Measurements from ENCODE around the gene CHD8.

Gene CHD8

GRCh38 chr14:21496453-21496852 lies 40.5 kb upstream of the CHD8 start:
- H3K27ac ChIP-seq = no peak overlapping the region
- H3K9me3 ChIP-seq = no peaks in the 10 kb centered on the region
- TF ChIP-seq CTCF (IDR thresholded peaks at IDR 0.05) = no peak
- H3K36me3 ChIP-seq = peaks cover 100% of the 10 kb centered on the region
- H3K27me3 ChIP-seq = no peaks in the 10 kb centered on the region
- H3K4me1 ChIP-seq (ENCODE audit: control insufficient read depth in 1 of 2, insufficient read depth in 1 of 2, low read depth in 1 of 2, low read length in 1 of 2) = peaks cover 6 to 7% of the 10 kb centered on the region in 2 experiments
- no peak overlapping the region for H3K4me3 ChIP-seq (ENCODE audit: low read depth in 1 of 2, low read length in 1 of 2)

GRCh38 chr14:21494902-21495762 lies 39.2 kb upstream of the CHD8 start:
- H3K27ac ChIP-seq = peak overlapping the region; percentile 42
- H3K27me3 ChIP-seq = no peaks in the 10 kb centered on the region
- peaks cover 6 to 7% of the 10 kb centered on the region in 2 experiments for H3K4me1 ChIP-seq (ENCODE audit: control insufficient read depth in 1 of 2, insufficient read depth in 1 of 2, low read depth in 1 of 2, low read length in 1 of 2)
- no peak overlapping the region for H3K4me3 ChIP-seq (ENCODE audit: low read depth in 1 of 2, low read length in 1 of 2)
- H3K9me3 ChIP-seq = no peaks in the 10 kb centered on the region
- H3K36me3 ChIP-seq = peaks cover 100% of the 10 kb centered on the region
- TF ChIP-seq CTCF (IDR thresholded peaks at IDR 0.05) = no peak

- Histone ChIP-seq H3K36me3 (peaks cover 64% of the 10 kb centered on the region), H3K4me1 (ENCODE audit: control insufficient read depth in 1 of 2, insufficient read depth in 1 of 2, low read depth in 1 of 2, low read length in 1 of 2) (no peaks in the 10 kb centered on the region), H3K27me3 (no peaks in the 10 kb centered on the region), H3K4me3 (ENCODE audit: low read depth in 1 of 2, low read length in 1 of 2) (no peak overlapping the region), H3K9me3 (no peaks in the 10 kb centered on the region), H3K27ac (no peak overlapping the region)
- TF ChIP-seq CTCF (IDR thresholded peaks at IDR 0.05) = no peak
These were observed 30.7 kb upstream of the CHD8 start for GRCh38 chr14:21486640-21487087.

- H3K27ac ChIP-seq = peak within 1 kb of the TSS; percentile 90
- no peaks in the 10 kb centered on the region for H3K27me3 ChIP-seq
- no peaks in the 10 kb centered on the region for H3K9me3 ChIP-seq
- TF ChIP-seq CTCF (IDR thresholded peaks at IDR 0.05) = peak; percentile 100
- H3K4me1 ChIP-seq (ENCODE audit: control insufficient read depth in 1 of 2, insufficient read depth in 1 of 2, low read depth in 1 of 2, low read length in 1 of 2) = peaks cover 18 to 20% of the 10 kb centered on the region in 2 experiments
- peaks cover 28% of the 10 kb centered on the region for H3K36me3 ChIP-seq
- H3K4me3 ChIP-seq (ENCODE audit: low read depth in 1 of 2, low read length in 1 of 2) = peak within 1 kb of the TSS; percentile 81 to 86
These were observed 21.2 kb upstream of the CHD8 start, which contains the start of the genes RAB2B and TOX4 for GRCh38 chr14:21476925-21477681. Gene RAB2B (minus strand): TSS chr14:21476959. CDS start chr14:21476872, 87 bp downstream. Gene TOX4 (plus strand): TSS chr14:21477195. CDS start chr14:21477279, 84 bp downstream.

GRCh38 chr14:21476523-21476924 lies 20.6 kb upstream of the CHD8 start:
- Histone ChIP-seq H3K27me3 (no peaks in the 10 kb centered on the region), H3K36me3 (peaks cover 22% of the 10 kb centered on the region), H3K4me1 (ENCODE audit: control insufficient read depth in 1 of 2, insufficient read depth in 1 of 2, low read depth in 1 of 2, low read length in 1 of 2) (peaks cover 18 to 20% of the 10 kb centered on the region in 2 experiments), H3K9me3 (no peaks in the 10 kb centered on the region), H3K4me3 (ENCODE audit: low read depth in 1 of 2, low read length in 1 of 2) (peak overlapping the region; percentile 81 to 86), H3K27ac (peak overlapping the region; percentile 90)
- TF ChIP-seq CTCF (IDR thresholded peaks at IDR 0.05) = no peak

All from neutrophil (primary cell).